HEK293 (cell line): ENCODE results near the gene TOR1A.
A peak's percentile ranks its signal among the peaks of the same experiment; 100 is the strongest.

Source experiments
- AEBP2 ChIP-seq: fragments of 450-650 bp; formaldehyde crosslinking; IDR thresholded peaks from 2 replicates; pipeline ENCODE4 v1.5.1; 2016; ENCODE audit warnings: missing biosample characterization, missing genetic modification characterization, borderline replicate concordance
- HOXC10 ChIP-seq: sonication (generic); formaldehyde crosslinking; IDR thresholded peaks from 2 replicates; pipeline ENCODE4 v1.8.1; 2023; ENCODE audit warnings: mild to moderate bottlenecking, missing genetic modification reagents
- KLF10 ChIP-seq: fragments of 450-650 bp; IDR thresholded peaks from 2 replicates; pipeline ENCODE4 v1.5.1; 2018; ENCODE audit warnings: missing biosample characterization, mild to moderate bottlenecking, missing genetic modification characterization
- KLF17 ChIP-seq: fragments of 450-650 bp; formaldehyde crosslinking; IDR thresholded peaks from 2 replicates; pipeline ENCODE4 v1.5.1; 2016; ENCODE audit warnings: missing biosample characterization, missing genetic modification characterization
- KLF8 ChIP-seq: fragments of 450-650 bp; formaldehyde crosslinking; IDR thresholded peaks from 2 replicates; pipeline ENCODE4 v1.5.1; 2016; ENCODE audit warnings: missing biosample characterization, missing genetic modification characterization
- KLF9 ChIP-seq: fragments of 450-650 bp; formaldehyde crosslinking; IDR thresholded peaks from 2 replicates; pipeline ENCODE4 v1.5.1; 2016; ENCODE audit warnings: missing biosample characterization, missing genetic modification characterization, low read depth
- MEIS1 ChIP-seq: sonication (generic); formaldehyde crosslinking; IDR thresholded peaks from 2 replicates; pipeline ENCODE4 v1.8.1; 2022; ENCODE audit warnings: missing genetic modification reagents, mild to moderate bottlenecking, borderline replicate concordance
- SALL2 ChIP-seq: fragments of 450-650 bp; formaldehyde crosslinking; IDR thresholded peaks from 2 replicates; pipeline ENCODE4 v1.5.0; 2017; ENCODE audit warnings: missing biosample characterization, mild to moderate bottlenecking, missing genetic modification characterization, borderline replicate concordance
- SCRT1 ChIP-seq: fragments of 450-650 bp; formaldehyde crosslinking; IDR thresholded peaks from 2 replicates; pipeline ENCODE4 v1.5.1; 2016; ENCODE audit warnings: missing biosample characterization, missing genetic modification characterization, borderline replicate concordance
- SP3 ChIP-seq: fragments of 450-650 bp; formaldehyde crosslinking; IDR thresholded peaks from 2 replicates; pipeline ENCODE4 v1.5.1; 2016; ENCODE audit warnings: missing biosample characterization, missing genetic modification characterization
- ZBTB10 ChIP-seq: fragments of 450-650 bp; formaldehyde crosslinking; IDR thresholded peaks from 2 replicates; pipeline ENCODE4 v1.5.1; 2016; ENCODE audit warnings: missing biosample characterization, missing genetic modification characterization
- ZBTB11 ChIP-seq: fragments of 450-650 bp; formaldehyde crosslinking; conservative IDR thresholded peaks from 2 replicates; pipeline ENCODE4 v1.5.1; 2016; ENCODE audit warnings: low read depth, missing biosample characterization, missing genetic modification characterization
- ZBTB26 ChIP-seq: fragments of 450-650 bp; formaldehyde crosslinking; optimal IDR thresholded peaks from 2 replicates; pipeline ENCODE3; 2016; ENCODE audit warnings: missing biosample characterization, mild to moderate bottlenecking, missing genetic modification characterization
- ZNF133 ChIP-seq: fragments of 450-650 bp; formaldehyde crosslinking; IDR thresholded peaks from 2 replicates; pipeline ENCODE4 v1.5.1; 2016; ENCODE audit warnings: missing biosample characterization, missing genetic modification characterization
- ZNF157 ChIP-seq: fragments of 450-650 bp; formaldehyde crosslinking; IDR thresholded peaks from 2 replicates; pipeline ENCODE4 v1.5.1; 2016; ENCODE audit warnings: missing biosample characterization, missing genetic modification characterization
- ZNF184 ChIP-seq: fragments of 450-650 bp; IDR thresholded peaks from 2 replicates; pipeline ENCODE4 v1.5.1; 2018; ENCODE audit warnings: missing biosample characterization, mild to moderate bottlenecking, missing genetic modification characterization
- ZNF341 ChIP-seq: fragments of 450-650 bp; formaldehyde crosslinking; IDR thresholded peaks from 2 replicates; pipeline ENCODE4; 2016; ENCODE audit warnings: low read depth, missing biosample characterization, missing genetic modification characterization
- ZNF354C ChIP-seq: fragments of 450-650 bp; formaldehyde crosslinking; IDR thresholded peaks from 2 replicates; pipeline ENCODE4 v1.5.1; 2016; ENCODE audit warnings: missing biosample characterization, missing genetic modification characterization, low read depth, borderline replicate concordance
- ZNF514 ChIP-seq: fragments of 450-650 bp; formaldehyde crosslinking; IDR thresholded peaks from 2 replicates; pipeline ENCODE4 v1.5.1; 2016; ENCODE audit warnings: missing biosample characterization, missing genetic modification characterization
- ZNF529 ChIP-seq: fragments of 450-650 bp; formaldehyde crosslinking; IDR thresholded peaks from 2 replicates; pipeline ENCODE4 v1.5.1; 2017; ENCODE audit warnings: missing genetic modification characterization, missing biosample characterization; ENCODE audit not compliant: insufficient replicate concordance
- ZNF600 ChIP-seq: fragments of 450-650 bp; formaldehyde crosslinking; IDR thresholded peaks from 2 replicates; pipeline ENCODE4 v1.5.1; 2016; ENCODE audit warnings: missing biosample characterization, missing genetic modification characterization
- ZNF639 ChIP-seq: fragments of 450-650 bp; formaldehyde crosslinking; IDR thresholded peaks from 2 replicates; pipeline ENCODE4 v1.5.1; 2016; ENCODE audit warnings: missing biosample characterization, missing genetic modification characterization
- ZNF654 ChIP-seq: fragments of 450-650 bp; formaldehyde crosslinking; IDR thresholded peaks from 2 replicates; pipeline ENCODE4 v1.5.1; 2016; ENCODE audit warnings: low read depth, missing biosample characterization, missing genetic modification characterization
- ZNF707 ChIP-seq: fragments of 450-650 bp; formaldehyde crosslinking; IDR thresholded peaks from 2 replicates; pipeline ENCODE4 v1.5.1; 2016; ENCODE audit warnings: missing biosample characterization, missing genetic modification characterization
- ZNF792 ChIP-seq: fragments of 450-650 bp; formaldehyde crosslinking; IDR thresholded peaks from 2 replicates; pipeline ENCODE4 v1.5.1; 2016; ENCODE audit warnings: missing biosample characterization, missing genetic modification characterization
- ZSCAN4 ChIP-seq: fragments of 450-650 bp; formaldehyde crosslinking; IDR thresholded peaks from 2 replicates; pipeline ENCODE4 v1.5.1; 2017; ENCODE audit warnings: missing biosample characterization, missing genetic modification characterization

TOR1A gene

GRCh38 chr9:129802833-129803675 is 20.9 kb downstream of the TOR1A start, which contains the start of gene TOR1B (continued):
- TF ChIP-seq KLF9 (tag by site-specific recombination) (peak; percentile 94), SCRT1 (tag by site-specific recombination) (no peak), ZNF184 (tag by site-specific recombination) (no peak), ZNF354C (no peak), ZBTB10 (tag by site-specific recombination) (no peak), ZNF157 (tag by site-specific recombination) (no peak), ZNF529 (tag by site-specific recombination) (no peak), ZNF341 (tag by site-specific recombination) (no peak), ZBTB11 (peak; percentile 98), ZNF654 (tag by site-specific recombination) (no peak), ZNF639 (no peak), KLF10 (tag by site-specific recombination) (peak; percentile 67), ZNF707 (tag by site-specific recombination) (no peak), ZBTB26 (peak; percentile 88), ZNF514 (tag by site-specific recombination) (no peak), KLF17 (tag by site-specific recombination) (peak; percentile 45; the same call in 1 of the 2 replicates), ZNF133 (tag by site-specific recombination) (no peak), SP3 (peak; percentile 94), HOXC10 (CRISPR knock-in tag) (no peak), AEBP2 (tag by site-specific recombination) (no peak), MEIS1 (CRISPR knock-in tag) (no peak), ZNF792 (tag by site-specific recombination) (no peak), KLF8 (tag by site-specific recombination) (peak; percentile 85), SALL2 (no peak), ZNF600 (no peak), ZSCAN4 (tag by site-specific recombination) (no peak)
